ENCODE measurements around the gene PTPDC1. TPM values are rescaled to one million over a fixed set of nuclear protein-coding genes. Genes with fewer than 3 reads are reported as not detected.

Gene PTPDC1
- total and polyA plus RNA-seq, 2 of the 4 experiments (the other 2 are of a cell fraction), result 3.9 to 6.1 TPM

- in situ Hi-C loops (cut with MboI; ENCODE audit: low sequenced_read_pairs), result no loop called here
- POLR2A ChIA-PET (ENCODE audit: unreplicated experiment), result interaction anchor here (0.6 kb wide), 1 partner anchor 55 kb away, joined by 5 read pairs; no protein-coding TSS in a partner anchor
Measured at GRCh38 chr9:94111446-94111845, 27.2 kb downstream of the PTPDC1 start.

More at GRCh38 chr9:94111446-94111845, 27.2 kb downstream of the PTPDC1 start:
- DNase-seq (peak; percentile 20), ATAC-seq (ENCODE audit: low read depth) (peak; percentile 40)
- Histone ChIP-seq H3K36me3 (ENCODE audit: control insufficient read depth, insufficient read depth, low read length) (no peaks in the 10 kb centered on the region), H4K8ac (ENCODE audit: low read depth in 2 of 2, low read length in 2 of 2) (no peak overlapping the region), H2BK120ac (ENCODE audit: low read depth, low read length) (no peak overlapping the region), H2BK5ac (ENCODE audit: low read depth, low read length, poor library complexity, severe bottlenecking) (no peak overlapping the region), H3K4me2 (ENCODE audit: low read depth, low read length) (no peak overlapping the region), H3K9me3 (ENCODE audit: control insufficient read depth, insufficient read depth, low read length) (no peaks in the 10 kb centered on the region), H3K18ac (ENCODE audit: low read depth, low read length) (no peak overlapping the region), H3K4me1 (ENCODE audit: control insufficient read depth, insufficient read depth, low read length) (peaks cover 3% of the 10 kb centered on the region), H2BK15ac (ENCODE audit: low read depth, low read length) (no peak overlapping the region), H2AK5ac (ENCODE audit: low read depth, low read length) (no peak overlapping the region), H3K27me3 (ENCODE audit: control insufficient read depth, insufficient read depth, low read length) (no peaks in the 10 kb centered on the region), H2AFZ (replicated peaks; ENCODE audit: low read length, poor library complexity) (no peak overlapping the region), H3K4ac (ENCODE audit: low read depth, low read length) (no peak overlapping the region), H4K5ac (ENCODE audit: low read depth, low read length) (no peak overlapping the region), H3K4me3 (ENCODE audit: insufficient read depth, low read depth, low read length) (no peak overlapping the region), H4K20me1 (ENCODE audit: insufficient read depth, low read length) (no peaks in the 10 kb centered on the region), H3K27ac (ENCODE audit: insufficient read depth, low read length) (no peak overlapping the region), H3K9ac (ENCODE audit: low read depth, low read length) (no peak overlapping the region), H4K91ac (ENCODE audit: insufficient read depth, low read depth, low read length) (no peak overlapping the region), H2BK20ac (ENCODE audit: low read depth, low read length) (no peak overlapping the region), H3K14ac (replicated peaks; ENCODE audit: low read depth, low read length) (no peak overlapping the region), H3K23ac (ENCODE audit: low read depth, low read length) (no peak overlapping the region), H3K9me1 (ENCODE audit: insufficient read depth, low read length) (peaks cover 6% of the 10 kb centered on the region; the same call in 1 of the 2 replicates), H3K56ac (ENCODE audit: extremely low read depth, insufficient read depth, low read length) (no peak overlapping the region), H3K79me1 (ENCODE audit: low read depth in 1 of 2, low read length in 2 of 2) (0 out of 4 replicates have a peak, but pooled peaks cover 0 to 3% of the 10 kb centered on the region in 2 experiments), H2AK9ac (replicated peaks; ENCODE audit: low read depth, low read length, poor library complexity) (no peak overlapping the region)
- CTCF ChIA-PET, result no interaction called here
- intact Hi-C loops (cut with micrococcal nuclease) (no loop called here), dilution Hi-C loops (cut with HindIII; ENCODE audit: low sequenced_read_pairs, unreplicated experiment) (no loop called here)
- no peak for TF ChIP-seq MAZ (IDR thresholded peaks at IDR 0.05; ENCODE audit: borderline replicate concordance, low read depth, low read length)
- TF ChIP-seq MXI1 (IDR thresholded peaks at IDR 0.05; ENCODE audit: borderline replicate concordance, low read depth, low read length), result no peak
- TF ChIP-seq NFE2L2 (IDR thresholded peaks at IDR 0.05; ENCODE audit: low read depth, low read length), result no peak
- TF ChIP-seq CEBPB (IDR thresholded peaks at IDR 0.05; ENCODE audit: low read depth, low read length), result no peak
- TF ChIP-seq RFX5 (IDR thresholded peaks at IDR 0.05; ENCODE audit: low read depth, low read length), result no peak
- no peak for TF ChIP-seq SMC3 (IDR thresholded peaks at IDR 0.05; ENCODE audit: low read depth, low read length)
- TF ChIP-seq RAD21 (IDR thresholded peaks at IDR 0.05; ENCODE audit: low read length), result no peak
- no peak for TF ChIP-seq MAFK (IDR thresholded peaks at IDR 0.05; ENCODE audit: low read depth, low read length)
- WGBS, 2 experiments (ENCODE audit: extremely low coverage in 2 of 2, insufficient read length in 1 of 2), result no CpG with 5 or more reads among the region's 2 CpGs
- no TSS peak for BruUV-seq (replicated peaks)
